Skeletal muscle satellite cell (primary cell): ENCODE measurements around the gene ASB16.

Source experiments
- H3K27me3 ChIP-seq: 2 replicates; pipeline ENCODE4 v1.7.0; 2013; ENCODE audit warnings: low read length; ENCODE audit not compliant: control insufficient read depth, insufficient read depth
- H3K36me3 ChIP-seq: 2 replicates; pipeline ENCODE4 v1.7.0; 2013; ENCODE audit warnings: mild to moderate bottlenecking, control low read depth, low read length; ENCODE audit not compliant: insufficient read depth
- H3K4me1 ChIP-seq: 2 replicates; pipeline ENCODE4 v1.7.0; 2013; ENCODE audit warnings: low read length; ENCODE audit not compliant: control insufficient read depth, insufficient read depth
- H3K4me2 ChIP-seq: 2 replicates; pipeline ENCODE4 v1.7.0; 2013; ENCODE audit warnings: mild to moderate bottlenecking, low read length
- H3K4me3 ChIP-seq: 2 replicates; pipeline ENCODE4 v1.7.0; 2013; ENCODE audit warnings: low read length
- H3K9ac ChIP-seq: 2 replicates; pipeline ENCODE4 v1.7.0; 2013; ENCODE audit warnings: mild to moderate bottlenecking, low read depth, low read length, moderate library complexity
- H3K9me3 ChIP-seq: replicated peaks from 2 replicates; pipeline ENCODE4 v1.7.0; 2013; ENCODE audit warnings: mild to moderate bottlenecking, control low read depth, low read length

Gene ASB16

GRCh38 chr17:44152875-44153274 lies 17.6 kb upstream of the ASB16 start:
- no peaks in the 10 kb centered on the region for H3K4me1 ChIP-seq
- H3K4me2 ChIP-seq: no peak overlapping the region
- H3K4me3 ChIP-seq: no peak overlapping the region
- H3K36me3 ChIP-seq: peaks cover 23% of the 10 kb centered on the region
- H3K9me3 ChIP-seq: no peaks in the 10 kb centered on the region
- no peak overlapping the region for H3K9ac ChIP-seq
- H3K27me3 ChIP-seq: no peaks in the 10 kb centered on the region

- H3K36me3 ChIP-seq: peaks cover 11% of the 10 kb centered on the region
- H3K4me3 ChIP-seq: no peak overlapping the region
- no peaks in the 10 kb centered on the region for H3K27me3 ChIP-seq
- H3K4me2 ChIP-seq: no peak overlapping the region
- H3K9ac ChIP-seq: no peak overlapping the region
- H3K4me1 ChIP-seq: no peaks in the 10 kb centered on the region
- no peaks in the 10 kb centered on the region for H3K9me3 ChIP-seq
These were observed 15.0 kb upstream of the ASB16 start for GRCh38 chr17:44155488-44155887.

- H3K4me2 ChIP-seq: no peak overlapping the region
- H3K27me3 ChIP-seq: no peaks in the 10 kb centered on the region
- H3K9ac ChIP-seq: no peak overlapping the region
- no peaks in the 10 kb centered on the region for H3K4me1 ChIP-seq
- H3K9me3 ChIP-seq: no peaks in the 10 kb centered on the region
- H3K4me3 ChIP-seq: no peak overlapping the region
- H3K36me3 ChIP-seq: peaks cover 14% of the 10 kb centered on the region
These were observed 10.8 kb upstream of the ASB16 start for GRCh38 chr17:44159519-44160210.

- no peak overlapping the region for H3K9ac ChIP-seq
- peaks cover 3% of the 10 kb centered on the region for H3K4me1 ChIP-seq
- no peaks in the 10 kb centered on the region for H3K9me3 ChIP-seq
- H3K27me3 ChIP-seq: no peaks in the 10 kb centered on the region
- peaks cover 11% of the 10 kb centered on the region for H3K36me3 ChIP-seq
- H3K4me3 ChIP-seq: no peak overlapping the region
- no peak overlapping the region for H3K4me2 ChIP-seq
These were observed 6.0 kb upstream of the ASB16 start for GRCh38 chr17:44164476-44164875.

GRCh38 chr17:44167181-44167861 lies 3.2 kb upstream of the ASB16 start:
- Histone ChIP-seq H3K4me2 (no peak overlapping the region), H3K4me3 (no peak overlapping the region), H3K9ac (no peak overlapping the region), H3K4me1 (peaks cover 14% of the 10 kb centered on the region), H3K27me3 (no peaks in the 10 kb centered on the region), H3K36me3 (no peaks in the 10 kb centered on the region), H3K9me3 (no peaks in the 10 kb centered on the region)

GRCh38 chr17:44170135-44170498 lies 387 bp upstream of the ASB16 start:
- Histone ChIP-seq H3K4me1 (peaks cover 14% of the 10 kb centered on the region), H3K9me3 (no peaks in the 10 kb centered on the region), H3K4me3 (no peak overlapping the region), H3K9ac (peak overlapping the region; percentile 10), H3K36me3 (no peaks in the 10 kb centered on the region), H3K27me3 (no peaks in the 10 kb centered on the region), H3K4me2 (peak overlapping the region; percentile 65)

GRCh38 chr17:44171931-44172455 lies 1.5 kb downstream of the ASB16 start:
- Histone ChIP-seq H3K27me3 (no peaks in the 10 kb centered on the region), H3K9ac (no peak overlapping the region), H3K36me3 (peaks cover 8% of the 10 kb centered on the region), H3K4me3 (no peak overlapping the region), H3K4me2 (no peak overlapping the region), H3K4me1 (peaks cover 14% of the 10 kb centered on the region), H3K9me3 (no peaks in the 10 kb centered on the region)

GRCh38 chr17:44174427-44174826 lies 3.9 kb downstream of the ASB16 start:
- Histone ChIP-seq H3K4me2 (no peak overlapping the region), H3K4me3 (no peak overlapping the region), H3K4me1 (peaks cover 11% of the 10 kb centered on the region), H3K27me3 (no peaks in the 10 kb centered on the region), H3K36me3 (peaks cover 15% of the 10 kb centered on the region), H3K9ac (no peak overlapping the region), H3K9me3 (no peaks in the 10 kb centered on the region)

- no peaks in the 10 kb centered on the region for H3K9me3 ChIP-seq
- no peak overlapping the region for H3K9ac ChIP-seq
- no peaks in the 10 kb centered on the region for H3K27me3 ChIP-seq
- peaks cover 15% of the 10 kb centered on the region for H3K36me3 ChIP-seq
- no peaks in the 10 kb centered on the region for H3K4me1 ChIP-seq
- no peak overlapping the region for H3K4me3 ChIP-seq
- H3K4me2 ChIP-seq: no peak overlapping the region
These were observed 5.8 kb downstream of the ASB16 start for GRCh38 chr17:44176257-44176656.

GRCh38 chr17:44176671-44177501 lies 6.4 kb downstream of the ASB16 start:
- no peak overlapping the region for H3K4me3 ChIP-seq
- H3K9me3 ChIP-seq: no peaks in the 10 kb centered on the region

GRCh38 chr17:44177640-44178039 lies 7.1 kb downstream of the ASB16 start:
- H3K4me3 ChIP-seq: no peak overlapping the region
- H3K4me2 ChIP-seq: no peak overlapping the region
- peaks cover 27% of the 10 kb centered on the region for H3K36me3 ChIP-seq
- no peaks in the 10 kb centered on the region for H3K4me1 ChIP-seq
- H3K9me3 ChIP-seq: no peaks in the 10 kb centered on the region
- no peaks in the 10 kb centered on the region for H3K27me3 ChIP-seq
- H3K9ac ChIP-seq: no peak overlapping the region

More at GRCh38 chr17:44176671-44177501, 6.4 kb downstream of the ASB16 start:
- Histone ChIP-seq H3K27me3 (no peaks in the 10 kb centered on the region), H3K4me1 (no peaks in the 10 kb centered on the region), H3K4me2 (no peak overlapping the region), H3K36me3 (peaks cover 20% of the 10 kb centered on the region), H3K9ac (no peak overlapping the region)
